Parathyroid adenoma (tissue), 2 donors: ENCODE results near the gene MROH8.

Experiments
- H2AFZ ChIP-seq: fragments of 300-600 bp; sonication (generic); one replicate; pipeline ENCODE4 v1.7.0; 2017; ENCODE audit warnings: antibody characterized with exemption, mild to moderate bottlenecking
- H3K27ac ChIP-seq: fragments of 300-600 bp; sonication (generic); one replicate; pipeline ENCODE4 v1.7.0; 2017
- H3K27me3 ChIP-seq: fragments of 300-600 bp; sonication (generic); one replicate; pipeline ENCODE4 v1.7.0; 2017; ENCODE audit warnings: low read length; ENCODE audit not compliant: control insufficient read depth, insufficient read depth
- H3K36me3 ChIP-seq: fragments of 300-600 bp; sonication (generic); one replicate; pipeline ENCODE4 v1.7.0; 2017; ENCODE audit warnings: low read length; ENCODE audit not compliant: control insufficient read depth, insufficient read depth
- H3K4me1 ChIP-seq: fragments of 300-600 bp; sonication (generic); one replicate; pipeline ENCODE4 v1.7.0; 2017; ENCODE audit warnings: control low read depth
- H3K4me2 ChIP-seq: fragments of 300-600 bp; sonication (generic); one replicate; pipeline ENCODE4 v1.7.0; 2017; ENCODE audit warnings: low read length
- H3K4me3 ChIP-seq: fragments of 300-600 bp; sonication (generic); one replicate; pipeline ENCODE4 v1.7.0; 2017; ENCODE audit warnings: low read depth, low read length
- H3K79me2 ChIP-seq: fragments of 300-600 bp; sonication (generic); one replicate; pipeline ENCODE4 v1.7.0; 2017; ENCODE audit warnings: control low read depth
- H3K9ac ChIP-seq: fragments of 300-600 bp; sonication (generic); one replicate; pipeline ENCODE4 v1.7.0; 2017; ENCODE audit warnings: mild to moderate bottlenecking
- H3K9me3 ChIP-seq: fragments of 300-600 bp; sonication (generic); one replicate; pipeline ENCODE4 v1.7.0; 2017; ENCODE audit warnings: low read length; ENCODE audit not compliant: control insufficient read depth
- CTCF ChIP-seq: fragments of 300-600 bp; sonication (generic); IDR thresholded peaks from one replicate; pipeline ENCODE4 v1.7.0; 2017; ENCODE audit warnings: antibody characterized with exemption, mild to moderate bottlenecking
- donor health status: primary hyperparathyroidism.

The MROH8 gene

GRCh38 chr20:37205794-37206193 is 26.4 kb upstream of the MROH8 start:
- no peak overlapping the region for H3K9ac ChIP-seq
- TF ChIP-seq CTCF = no peak
- H3K79me2 ChIP-seq = no peaks in the 10 kb centered on the region

DNA sequence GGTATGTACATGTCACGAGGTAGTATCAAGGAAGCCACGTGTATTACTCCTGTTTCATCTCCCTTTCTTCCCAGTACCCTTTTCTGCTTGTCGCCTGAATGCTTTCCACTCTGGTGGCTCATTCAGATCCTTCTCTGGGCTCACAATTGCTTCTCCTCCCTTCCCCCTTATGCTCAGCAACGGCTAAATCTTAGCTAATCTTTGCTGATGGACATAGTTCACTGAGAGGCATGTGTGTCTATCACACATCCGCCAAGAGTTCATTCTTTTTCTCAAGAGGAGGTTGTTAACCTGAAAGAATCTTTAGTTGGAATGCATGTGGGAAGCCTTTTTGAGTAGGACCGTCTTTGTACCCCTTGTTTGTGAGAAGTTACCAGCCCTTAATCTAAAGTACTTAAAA is 25.8 kb upstream of the MROH8 start:
- H3K4me3 ChIP-seq = no peak overlapping the region
- no peaks in the 10 kb centered on the region for H3K27me3 ChIP-seq
- H3K9me3 ChIP-seq = no peaks in the 10 kb centered on the region
- H3K4me2 ChIP-seq = no peak overlapping the region
- no peaks in the 10 kb centered on the region for H3K79me2 ChIP-seq
- peaks cover 3% of the 10 kb centered on the region for H3K4me1 ChIP-seq
- H3K36me3 ChIP-seq = no peaks in the 10 kb centered on the region
- no peak overlapping the region for H3K27ac ChIP-seq
- no peak for TF ChIP-seq CTCF
- H2AFZ ChIP-seq = no peak overlapping the region
- no peak overlapping the region for H3K9ac ChIP-seq

More at GRCh38 chr20:37205794-37206193, 26.4 kb upstream of the MROH8 start:
- H3K4me1 ChIP-seq = peaks cover 3% of the 10 kb centered on the region
- H2AFZ ChIP-seq = no peak overlapping the region
- no peak overlapping the region for H3K4me2 ChIP-seq
- no peaks in the 10 kb centered on the region for H3K36me3 ChIP-seq
- H3K4me3 ChIP-seq = no peak overlapping the region
- no peaks in the 10 kb centered on the region for H3K27me3 ChIP-seq
- H3K27ac ChIP-seq = no peak overlapping the region
- H3K9me3 ChIP-seq = no peaks in the 10 kb centered on the region

DNA sequence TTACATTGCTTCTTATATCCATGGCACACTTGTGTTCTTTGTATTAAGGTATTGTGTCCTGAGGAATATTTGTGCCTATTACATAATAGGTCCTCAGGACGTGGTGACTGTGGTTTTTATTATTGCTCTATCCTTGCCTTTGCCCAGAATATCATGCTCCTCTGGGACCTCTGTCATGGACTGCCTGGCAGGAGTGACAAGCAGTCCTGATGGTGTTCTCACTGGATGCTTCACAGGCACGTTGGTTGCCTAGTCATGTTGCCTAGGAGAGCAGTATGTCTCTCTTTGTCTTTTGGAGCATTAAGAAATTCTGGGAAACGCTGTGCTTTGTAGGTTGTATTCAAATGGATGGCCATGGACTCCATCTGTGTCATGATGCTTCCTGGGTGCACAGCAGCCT is 24.7 kb upstream of the MROH8 start:
- no peaks in the 10 kb centered on the region for H3K9me3 ChIP-seq
- no peak overlapping the region for H3K9ac ChIP-seq
- no peak overlapping the region for H3K4me3 ChIP-seq
- no peak for TF ChIP-seq CTCF
- H2AFZ ChIP-seq = no peak overlapping the region
- no peaks in the 10 kb centered on the region for H3K27me3 ChIP-seq
- H3K27ac ChIP-seq = no peak overlapping the region
- no peaks in the 10 kb centered on the region for H3K79me2 ChIP-seq
- no peaks in the 10 kb centered on the region for H3K36me3 ChIP-seq
- peaks cover 3% of the 10 kb centered on the region for H3K4me1 ChIP-seq
- no peak overlapping the region for H3K4me2 ChIP-seq

DNA sequence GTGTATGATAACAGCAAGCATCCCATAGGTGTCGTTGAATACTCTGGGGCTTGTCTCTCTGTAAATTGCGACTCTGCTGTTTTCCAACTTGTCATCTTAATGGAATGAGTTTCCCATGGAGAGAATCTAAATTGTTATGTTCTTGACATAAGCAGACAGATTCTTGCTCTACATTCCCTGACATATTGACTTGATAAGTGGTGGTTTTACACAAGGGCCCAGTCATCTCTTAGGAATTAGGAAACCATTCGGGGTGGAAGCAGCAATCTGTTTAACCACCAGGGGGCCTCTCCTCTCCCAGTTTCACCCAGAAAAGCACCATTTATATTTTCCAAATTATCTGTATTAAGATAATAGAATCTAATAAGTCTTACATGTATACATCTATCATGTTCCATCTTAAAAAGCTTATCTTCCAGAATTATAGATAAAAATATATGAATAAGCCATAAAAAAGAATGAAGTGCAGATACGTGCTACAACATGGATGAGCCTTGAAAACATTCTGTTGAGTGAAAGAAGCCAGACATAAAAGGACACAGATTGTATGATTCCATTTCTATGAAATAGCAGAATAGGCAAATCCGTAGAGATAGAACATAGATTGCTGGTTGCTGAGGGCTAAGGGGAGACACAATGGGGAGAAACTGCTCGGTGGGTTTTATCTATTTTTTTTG is 23.1 kb upstream of the MROH8 start:
- TF ChIP-seq CTCF = peak; percentile 61
- Histone ChIP-seq H3K4me3 (no peak overlapping the region), H3K27me3 (no peaks in the 10 kb centered on the region), H3K4me2 (no peak overlapping the region), H3K9me3 (no peaks in the 10 kb centered on the region), H2AFZ (no peak overlapping the region), H3K36me3 (no peaks in the 10 kb centered on the region), H3K79me2 (peaks cover 4% of the 10 kb centered on the region), H3K9ac (no peak overlapping the region), H3K27ac (no peak overlapping the region), H3K4me1 (peaks cover 3% of the 10 kb centered on the region)

GRCh38 chr20:37201827-37202162 is 22.4 kb upstream of the MROH8 start:
- Histone ChIP-seq H3K79me2 (peaks cover 6% of the 10 kb centered on the region), H3K9me3 (no peaks in the 10 kb centered on the region), H3K4me3 (no peak overlapping the region), H3K4me2 (no peak overlapping the region), H3K4me1 (peaks cover 3% of the 10 kb centered on the region), H3K36me3 (no peaks in the 10 kb centered on the region), H3K9ac (no peak overlapping the region), H3K27ac (no peak overlapping the region), H2AFZ (no peak overlapping the region), H3K27me3 (no peaks in the 10 kb centered on the region)
- TF ChIP-seq CTCF = no peak
